Nephron progenitor cell (in vitro differentiated cells): ENCODE data around the gene ZNF664.
A peak's percentile ranks its signal among the peaks of the same experiment; 100 is the strongest.

Source experiments
- DNase-seq: peaks from one replicate; pipeline ENCODE4 v3.0.0; 2021
- H3K27ac Mint-ChIP-seq: 2 replicates; pipeline ENCODE4 v1.8.0; 2021; ENCODE audit warnings: mild to moderate bottlenecking, moderate library complexity, mixed read lengths
- H3K27me3 Mint-ChIP-seq: 2 replicates; pipeline ENCODE4 v1.8.0; 2021; ENCODE audit warnings: mild to moderate bottlenecking, low read depth, mixed read lengths; ENCODE audit not compliant: poor library complexity
- H3K36me3 Mint-ChIP-seq: 2 replicates; pipeline ENCODE4 v1.8.0; 2021; ENCODE audit warnings: low read depth, mixed read lengths
- H3K4me1 Mint-ChIP-seq: 2 replicates; pipeline ENCODE4 v1.8.0; 2021; ENCODE audit warnings: mixed read lengths
- H3K4me3 Mint-ChIP-seq: 2 replicates; pipeline ENCODE4 v1.8.0; 2021; ENCODE audit warnings: mild to moderate bottlenecking, moderate library complexity, mixed read lengths
- H3K9me3 Mint-ChIP-seq: 2 replicates; pipeline ENCODE4 v1.8.0; 2021; ENCODE audit warnings: mild to moderate bottlenecking, moderate library complexity, mixed read lengths
- CTCF ChIP-seq: fragments of 200-600 bp; sonication (generic); IDR thresholded peaks from 2 replicates; pipeline ENCODE4 v1.5.0; 2021; ENCODE audit warnings: antibody characterized with exemption

ZNF664 gene

GRCh38 chr12:124046456-124046740 lies 73.4 kb downstream of the ZNF664 start:
- no peak for DNase-seq
- H3K9me3 Mint-ChIP-seq = peaks cover 42% of the 10 kb centered on the region
- peaks cover 33% of the 10 kb centered on the region for H3K36me3 Mint-ChIP-seq
- no peak overlapping the region for H3K27ac Mint-ChIP-seq
- no peak for TF ChIP-seq CTCF
- peaks cover 28% of the 10 kb centered on the region for H3K4me1 Mint-ChIP-seq
- no peak overlapping the region for H3K4me3 Mint-ChIP-seq
- peaks cover 3% of the 10 kb centered on the region for H3K27me3 Mint-ChIP-seq

DNA sequence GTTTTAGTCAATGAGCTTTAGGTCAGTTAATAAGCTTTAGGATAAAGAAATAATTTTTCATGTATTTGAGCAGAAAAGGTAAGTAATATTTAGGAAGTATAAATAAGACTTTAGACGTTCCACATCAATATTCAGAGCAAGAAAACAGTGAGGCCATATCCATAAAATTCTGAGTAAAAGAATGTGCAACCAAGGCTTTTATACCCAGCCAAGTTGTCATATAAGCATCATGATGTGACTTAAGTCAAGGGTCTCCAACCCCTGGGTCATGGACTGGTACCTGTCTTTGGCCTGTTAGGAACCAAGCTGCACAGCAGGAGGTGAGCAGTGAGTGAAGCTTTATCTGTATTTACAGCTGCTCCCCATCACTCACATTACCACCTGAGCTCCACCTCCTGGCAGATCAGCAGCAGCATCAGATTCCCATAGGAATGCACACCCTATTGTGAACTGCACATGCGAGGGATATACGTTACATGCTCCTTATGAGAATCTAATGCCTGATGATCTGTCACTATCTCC lies 74.1 kb downstream of the ZNF664 start:
- no peak for TF ChIP-seq CTCF
- peaks cover 33% of the 10 kb centered on the region for H3K36me3 Mint-ChIP-seq
- no peak overlapping the region for H3K4me3 Mint-ChIP-seq
- H3K4me1 Mint-ChIP-seq = peaks cover 32% of the 10 kb centered on the region
- H3K9me3 Mint-ChIP-seq = peaks cover 42% of the 10 kb centered on the region
- no peaks in the 10 kb centered on the region for H3K27me3 Mint-ChIP-seq
- no peak for DNase-seq
- no peak overlapping the region for H3K27ac Mint-ChIP-seq

DNA sequence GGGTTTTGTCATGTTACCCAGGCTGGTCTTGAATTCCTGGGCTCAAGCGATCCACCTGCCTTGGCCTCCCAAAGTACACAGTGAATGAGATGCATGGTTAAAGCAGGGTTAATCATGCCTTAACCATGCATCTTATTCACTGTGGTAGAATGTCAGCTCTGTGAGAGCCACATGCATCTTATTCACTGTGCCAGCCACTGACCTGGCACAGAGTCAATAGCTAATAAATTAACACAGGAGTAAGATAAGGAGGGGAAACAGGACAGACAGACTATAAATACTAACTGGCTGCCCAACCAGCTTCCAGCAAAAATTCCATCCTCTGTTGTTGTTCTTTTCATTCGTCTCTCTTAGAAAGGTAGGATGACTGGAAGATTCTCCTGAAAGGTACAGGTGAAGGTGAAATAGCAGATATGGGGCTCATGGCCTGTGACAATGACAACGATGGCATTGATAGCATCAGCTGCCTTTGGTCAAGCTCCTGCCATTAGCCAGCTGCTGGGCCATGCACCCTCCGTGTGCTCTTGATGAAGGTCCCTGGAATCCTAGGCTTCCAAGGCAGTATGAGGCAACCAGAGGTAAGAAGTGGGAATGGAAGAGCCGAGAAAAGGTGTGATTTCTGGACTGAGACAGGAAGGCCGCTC lies 76.6 kb downstream of the ZNF664 start:
- peaks cover 42% of the 10 kb centered on the region for H3K9me3 Mint-ChIP-seq
- H3K4me3 Mint-ChIP-seq = no peak overlapping the region
- peaks cover 37% of the 10 kb centered on the region for H3K4me1 Mint-ChIP-seq
- TF ChIP-seq CTCF = no peak
- H3K36me3 Mint-ChIP-seq = peaks cover 33% of the 10 kb centered on the region
- DNase-seq = no peak
- no peak overlapping the region for H3K27ac Mint-ChIP-seq
- no peaks in the 10 kb centered on the region for H3K27me3 Mint-ChIP-seq

- peaks cover 3% of the 10 kb centered on the region for H3K27me3 Mint-ChIP-seq
- peak; percentile 22 for TF ChIP-seq CTCF
- H3K4me3 Mint-ChIP-seq = no peak overlapping the region
- no peak overlapping the region for H3K27ac Mint-ChIP-seq
- DNase-seq = peak; percentile 50
- peaks cover 6% of the 10 kb centered on the region for H3K36me3 Mint-ChIP-seq
- peaks cover 29% of the 10 kb centered on the region for H3K4me1 Mint-ChIP-seq
- peaks cover 13% of the 10 kb centered on the region for H3K9me3 Mint-ChIP-seq
Observed at GRCh38 chr12:124053851-124054250, 80.8 kb downstream of the ZNF664 start.

DNA sequence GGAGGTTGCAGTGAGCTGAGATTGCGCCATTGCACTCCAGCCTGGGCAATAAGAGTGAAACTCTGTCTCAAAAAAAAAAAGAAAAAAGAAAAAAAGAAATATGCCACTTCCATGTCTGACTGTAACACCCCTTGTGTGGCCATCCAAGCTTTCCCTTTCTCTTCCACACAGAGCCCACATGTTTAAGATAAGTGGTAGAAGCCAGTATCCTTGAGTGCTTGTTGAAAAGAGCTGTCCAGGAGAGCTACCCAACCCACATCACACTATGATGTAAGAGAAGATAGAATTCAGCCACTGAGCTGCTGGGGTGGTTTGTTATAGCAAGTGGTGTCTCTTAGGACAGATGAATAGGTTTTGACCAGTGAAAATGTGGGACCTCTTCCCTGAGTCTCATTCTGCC lies 82.1 kb downstream of the ZNF664 start:
- Mint-ChIP-seq H3K27me3 (peaks cover 7% of the 10 kb centered on the region), H3K36me3 (no peaks in the 10 kb centered on the region), H3K4me3 (no peak overlapping the region), H3K9me3 (peaks cover under 1% of the 10 kb centered on the region), H3K27ac (no peak overlapping the region), H3K4me1 (peaks cover 29% of the 10 kb centered on the region)
- no peak for TF ChIP-seq CTCF
- no peak for DNase-seq

- no peak for DNase-seq
- no peak overlapping the region for H3K4me3 Mint-ChIP-seq
- H3K9me3 Mint-ChIP-seq = no peaks in the 10 kb centered on the region
- H3K27ac Mint-ChIP-seq = no peak overlapping the region
- H3K27me3 Mint-ChIP-seq = peaks cover 11% of the 10 kb centered on the region
- peaks cover 22% of the 10 kb centered on the region for H3K4me1 Mint-ChIP-seq
- no peaks in the 10 kb centered on the region for H3K36me3 Mint-ChIP-seq
- no peak for TF ChIP-seq CTCF
Observed at GRCh38 chr12:124057691-124058090, 84.7 kb downstream of the ZNF664 start.
